GM03348 (cell line): ENCODE data around the gene EDRF1.
A peak's percentile ranks its signal among the peaks of the same experiment; 100 is the strongest.

Source experiments
- DNase-seq: peaks from one replicate; pipeline ENCODE4 v3.0.0; 2012; ENCODE audit warnings: low spot score

The EDRF1 gene

GRCh38 chr10:125788156-125789034 lies 68.9 kb downstream of the EDRF1 start:
- DNase-seq, result no peak

GRCh38 chr10:125792342-125793300 lies 73.1 kb downstream of the EDRF1 start:
- DNase-seq, result no peak

- no peak for DNase-seq
Measured at GRCh38 chr10:125795128-125795527, 75.6 kb downstream of the EDRF1 start.

- no peak for DNase-seq
Measured at GRCh38 chr10:125795637-125796190, 76.2 kb downstream of the EDRF1 start.

- no peak for DNase-seq
Measured at GRCh38 chr10:125797424-125797823, 77.9 kb downstream of the EDRF1 start.

- DNase-seq, result no peak
Measured at GRCh38 chr10:125797994-125798662, 78.6 kb downstream of the EDRF1 start.

- DNase-seq, result no peak
Measured at GRCh38 chr10:125799451-125800182, 80.1 kb downstream of the EDRF1 start.

- no peak for DNase-seq
Measured at GRCh38 chr10:125801574-125801973, 82.1 kb downstream of the EDRF1 start.

- no peak for DNase-seq
Measured at GRCh38 chr10:125802131-125802530, 82.6 kb downstream of the EDRF1 start.

- DNase-seq, result no peak
Measured at GRCh38 chr10:125802739-125803138, 83.2 kb downstream of the EDRF1 start.

GRCh38 chr10:125808047-125808446 lies 88.5 kb downstream of the EDRF1 start:
- no peak for DNase-seq

GRCh38 chr10:125811251-125811650 lies 91.7 kb downstream of the EDRF1 start:
- peak; percentile 54 for DNase-seq

- peak; percentile 34 for DNase-seq
Measured at GRCh38 chr10:125812128-125812750, 92.7 kb downstream of the EDRF1 start.
